PFSK-1 (cell line): Measurements from ENCODE around the gene PRAF2.

Source experiments
- POLR2AphosphoS5 ChIP-seq: IDR thresholded peaks from 2 replicates; pipeline ENCODE4 v1.6.1; 2012; ENCODE audit warnings: low read depth, mild to moderate bottlenecking, control low read depth, low read length, moderate library complexity
- SIN3A ChIP-seq: IDR thresholded peaks from 2 replicates; pipeline ENCODE4 v1.6.1; 2012; ENCODE audit warnings: mild to moderate bottlenecking, low read length, moderate library complexity, borderline replicate concordance; ENCODE audit not compliant: insufficient read depth
- TAF1 ChIP-seq: IDR thresholded peaks from 2 replicates; pipeline ENCODE4 v1.6.1; 2012; ENCODE audit warnings: low read length, control low read depth, borderline replicate concordance; ENCODE audit not compliant: insufficient read depth
- TF ChIP-seq, protein P1 (sequence below), 2 experiments: IDR thresholded peaks; 2 replicates each; pipeline versions ENCODE4 v1.6.1 to v1.8.0; 2011 to 2012; ENCODE audit warnings: low read depth in 2 of 2, low read length in 2 of 2, control low read depth in 1 of 2, inconsistent platforms in 1 of 2, mild to moderate bottlenecking in 1 of 2, moderate library complexity in 1 of 2; ENCODE audit not compliant: insufficient read depth in 1 of 2

DNA sequence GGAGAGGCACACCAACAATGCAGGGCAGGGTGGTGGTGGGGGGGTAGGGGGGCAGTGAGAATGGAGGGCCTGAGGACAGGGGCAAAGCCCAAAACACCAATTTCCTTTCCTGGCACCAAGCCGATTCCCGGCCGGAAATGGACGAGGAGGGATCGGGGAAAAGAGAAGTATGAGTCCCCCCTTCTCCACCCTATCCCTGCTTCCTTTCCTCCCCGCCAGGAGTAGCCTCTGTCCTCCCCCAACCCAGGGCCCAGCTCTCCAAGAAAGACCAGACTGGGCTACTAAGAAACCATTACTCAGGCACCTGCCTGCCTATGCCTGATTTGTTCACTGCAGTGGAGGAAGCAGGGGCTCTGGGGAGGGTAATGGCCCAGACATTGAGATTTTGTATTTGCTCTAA is 14.6 kb downstream of the PRAF2 start:
- no peak for TF ChIP-seq POLR2AphosphoS5
- TF ChIP-seq TAF1 = no peak
- TF ChIP-seq, protein P1, sequence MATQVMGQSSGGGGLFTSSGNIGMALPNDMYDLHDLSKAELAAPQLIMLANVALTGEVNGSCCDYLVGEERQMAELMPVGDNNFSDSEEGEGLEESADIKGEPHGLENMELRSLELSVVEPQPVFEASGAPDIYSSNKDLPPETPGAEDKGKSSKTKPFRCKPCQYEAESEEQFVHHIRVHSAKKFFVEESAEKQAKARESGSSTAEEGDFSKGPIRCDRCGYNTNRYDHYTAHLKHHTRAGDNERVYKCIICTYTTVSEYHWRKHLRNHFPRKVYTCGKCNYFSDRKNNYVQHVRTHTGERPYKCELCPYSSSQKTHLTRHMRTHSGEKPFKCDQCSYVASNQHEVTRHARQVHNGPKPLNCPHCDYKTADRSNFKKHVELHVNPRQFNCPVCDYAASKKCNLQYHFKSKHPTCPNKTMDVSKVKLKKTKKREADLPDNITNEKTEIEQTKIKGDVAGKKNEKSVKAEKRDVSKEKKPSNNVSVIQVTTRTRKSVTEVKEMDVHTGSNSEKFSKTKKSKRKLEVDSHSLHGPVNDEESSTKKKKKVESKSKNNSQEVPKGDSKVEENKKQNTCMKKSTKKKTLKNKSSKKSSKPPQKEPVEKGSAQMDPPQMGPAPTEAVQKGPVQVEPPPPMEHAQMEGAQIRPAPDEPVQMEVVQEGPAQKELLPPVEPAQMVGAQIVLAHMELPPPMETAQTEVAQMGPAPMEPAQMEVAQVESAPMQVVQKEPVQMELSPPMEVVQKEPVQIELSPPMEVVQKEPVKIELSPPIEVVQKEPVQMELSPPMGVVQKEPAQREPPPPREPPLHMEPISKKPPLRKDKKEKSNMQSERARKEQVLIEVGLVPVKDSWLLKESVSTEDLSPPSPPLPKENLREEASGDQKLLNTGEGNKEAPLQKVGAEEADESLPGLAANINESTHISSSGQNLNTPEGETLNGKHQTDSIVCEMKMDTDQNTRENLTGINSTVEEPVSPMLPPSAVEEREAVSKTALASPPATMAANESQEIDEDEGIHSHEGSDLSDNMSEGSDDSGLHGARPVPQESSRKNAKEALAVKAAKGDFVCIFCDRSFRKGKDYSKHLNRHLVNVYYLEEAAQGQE (IDR thresholded peaks at IDR 0.05; ENCODE audit: insufficient read depth in 1 of 2, low read depth in 2 of 2, low read length in 2 of 2) = no peak
- no peak for TF ChIP-seq SIN3A
